Skin of body (tissue), 2 donors: ENCODE results near the gene CDKN3. TPM values are rescaled to one million over a fixed set of nuclear protein-coding genes. Genes with fewer than 3 reads are reported as not detected.

Experiments used
- DNase-seq: peaks from one replicate; lab custom pipeline; 2025; lab: John Stamatoyannopoulos, UW
- total RNA-seq: library from RNA; depleted of rRNA; stranded (reverse); fragments of >200 nt; gene quantifications from one replicate; pipeline ENCODE4 v1.2.3, GENCODE V29; 2014

Gene CDKN3, protein sequence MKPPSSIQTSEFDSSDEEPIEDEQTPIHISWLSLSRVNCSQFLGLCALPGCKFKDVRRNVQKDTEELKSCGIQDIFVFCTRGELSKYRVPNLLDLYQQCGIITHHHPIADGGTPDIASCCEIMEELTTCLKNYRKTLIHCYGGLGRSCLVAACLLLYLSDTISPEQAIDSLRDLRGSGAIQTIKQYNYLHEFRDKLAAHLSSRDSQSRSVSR
- 13.3 TPM for total RNA-seq

DNA sequence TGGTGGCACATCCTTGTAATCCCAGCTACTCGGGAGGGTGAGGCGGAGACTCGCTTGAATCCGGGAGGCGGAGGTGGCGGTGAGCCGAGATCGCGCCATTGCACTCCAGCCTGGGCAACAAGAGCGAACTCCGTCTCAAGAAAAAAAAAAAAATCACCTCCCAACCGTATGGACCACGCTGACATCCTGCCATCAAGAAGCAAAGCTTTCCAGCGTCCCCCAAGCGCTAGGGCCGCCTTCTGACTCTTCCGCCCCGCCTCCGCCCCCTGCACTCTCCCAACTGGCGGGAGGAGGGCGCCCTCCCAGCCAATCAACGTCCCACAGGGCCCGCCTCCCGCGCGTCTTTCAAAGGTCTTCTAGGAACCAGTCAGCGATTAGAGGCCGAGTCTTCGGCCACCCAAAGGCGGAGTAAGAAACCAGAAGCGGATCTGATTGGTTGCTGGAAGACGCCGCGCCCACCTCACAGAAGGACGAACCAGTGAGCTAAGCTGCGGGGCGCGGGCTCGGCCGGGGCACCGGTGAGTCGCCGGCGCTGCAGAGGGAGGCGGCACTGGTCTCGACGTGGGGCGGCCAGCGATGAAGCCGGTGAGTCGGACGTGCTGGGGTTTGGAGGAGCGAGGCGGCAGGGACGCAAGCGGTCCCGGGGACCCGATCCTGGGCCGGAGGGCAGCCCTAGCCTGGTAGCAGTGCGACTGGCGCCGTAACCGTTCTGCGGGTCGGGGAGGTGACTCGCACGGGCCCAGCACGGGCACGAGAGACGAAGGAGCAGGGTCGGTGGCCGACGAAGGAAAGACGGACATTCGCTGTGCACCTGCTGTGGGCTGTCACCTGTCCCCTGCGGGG lies at the start of gene CDKN3:
TSS of gene CDKN3 (plus strand) at position 515 of the 843 bp plus-strand sequence. CDS start at position 577, 62 bp downstream.
- DNase-seq, result peak; percentile 98

DNA sequence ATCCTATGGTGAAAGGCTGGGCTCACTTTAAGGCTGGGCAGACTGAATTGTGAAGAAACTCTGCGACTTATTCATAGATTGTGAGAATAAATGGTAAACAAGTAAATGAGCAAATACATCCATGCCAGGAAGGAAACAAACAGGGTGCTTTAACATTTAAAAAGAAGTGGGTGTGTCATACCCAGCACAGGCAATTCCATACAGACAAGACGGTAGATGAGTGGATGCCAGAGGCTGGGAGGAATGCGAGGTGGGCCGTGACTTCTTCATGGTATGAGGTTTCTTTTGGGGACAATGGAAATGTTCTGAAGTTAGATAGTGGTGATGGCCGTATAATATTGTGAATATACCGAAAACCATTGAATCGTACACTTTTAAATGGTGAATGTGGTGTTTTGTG lies 49.8 kb upstream of the CDKN3 start:
- DNase-seq, result no peak

DNA sequence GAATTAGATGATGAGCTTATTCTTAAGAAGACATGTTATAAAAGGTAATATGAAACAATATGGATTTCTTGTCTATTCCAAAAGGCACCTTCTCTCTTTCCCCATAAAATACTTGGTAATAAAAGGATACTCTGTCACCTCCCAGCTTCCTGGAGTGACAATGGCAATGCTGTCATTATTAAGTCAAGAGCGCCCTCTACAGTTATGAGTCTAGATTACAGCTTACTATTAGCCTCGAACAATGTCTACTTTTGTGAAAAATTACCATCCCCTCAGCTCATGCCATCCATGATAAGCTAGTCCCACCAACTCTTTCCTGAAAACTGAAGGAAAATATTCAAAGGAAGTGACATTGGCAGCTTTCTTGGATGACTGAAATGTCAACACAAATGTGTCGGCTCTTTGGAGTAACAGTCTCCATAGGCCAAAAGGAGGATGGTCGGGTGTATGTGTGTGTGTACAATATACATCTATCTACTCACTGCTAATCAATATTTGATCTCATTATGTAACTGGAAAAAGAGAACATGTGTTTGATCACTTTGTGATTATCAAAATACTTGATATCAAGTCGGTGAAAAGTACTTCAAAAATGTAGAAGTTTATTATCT lies 48.7 kb upstream of the CDKN3 start:
- peak; percentile 34 for DNase-seq

DNA sequence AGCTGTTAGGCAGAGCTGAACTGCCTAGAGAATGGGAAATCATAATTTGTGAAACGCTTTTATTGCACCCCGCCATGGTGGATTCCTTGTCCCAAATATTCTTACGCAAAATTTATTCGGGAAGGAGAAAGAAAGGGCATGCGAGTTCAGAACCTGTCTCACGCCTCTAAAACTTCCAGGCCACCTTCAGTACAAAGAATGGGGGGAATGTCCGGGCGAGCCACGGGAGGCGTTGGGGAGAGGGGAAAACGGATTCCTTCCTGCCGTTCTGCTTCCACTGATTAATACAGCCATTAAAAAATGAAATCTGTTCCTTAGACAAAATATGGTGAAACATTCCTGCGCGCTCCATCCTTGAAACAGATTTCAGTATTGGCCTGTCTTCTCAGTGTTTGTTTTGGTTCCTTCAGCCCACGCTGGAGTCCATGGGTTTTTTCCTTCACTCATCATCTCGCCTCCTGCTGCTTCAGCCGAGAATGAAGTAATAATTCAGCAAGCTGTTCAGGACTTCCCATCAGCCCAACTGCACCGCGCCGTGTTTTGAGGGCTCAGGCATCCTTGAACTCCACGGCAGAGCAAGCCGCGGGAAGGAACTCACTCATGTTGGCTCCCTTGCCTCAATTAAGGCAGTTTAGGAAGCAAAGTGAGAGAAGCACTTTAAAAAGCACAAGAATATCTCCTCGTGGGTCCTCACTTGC lies 47.7 kb upstream of the CDKN3 start:
- DNase-seq, result no peak

DNA sequence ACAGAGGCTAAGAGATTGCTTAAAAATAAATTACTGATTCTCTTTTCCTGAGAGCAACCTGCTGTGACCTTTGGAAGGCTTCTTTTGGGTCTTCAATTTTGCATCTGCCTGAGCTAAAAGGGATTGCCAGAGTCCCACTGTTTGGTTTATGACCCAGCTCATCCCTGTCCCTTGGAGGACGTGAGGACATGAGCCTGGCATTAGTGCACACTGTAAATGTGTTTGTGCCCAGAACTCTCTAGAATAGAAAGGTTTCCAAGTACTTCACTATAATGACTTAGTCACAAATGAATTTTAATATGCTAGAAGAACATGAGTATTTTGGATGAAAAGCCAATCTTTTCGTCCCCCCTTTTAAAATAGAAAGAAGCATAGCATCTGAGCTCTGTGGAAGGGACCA lies 47.1 kb upstream of the CDKN3 start:
- no peak for DNase-seq

DNA sequence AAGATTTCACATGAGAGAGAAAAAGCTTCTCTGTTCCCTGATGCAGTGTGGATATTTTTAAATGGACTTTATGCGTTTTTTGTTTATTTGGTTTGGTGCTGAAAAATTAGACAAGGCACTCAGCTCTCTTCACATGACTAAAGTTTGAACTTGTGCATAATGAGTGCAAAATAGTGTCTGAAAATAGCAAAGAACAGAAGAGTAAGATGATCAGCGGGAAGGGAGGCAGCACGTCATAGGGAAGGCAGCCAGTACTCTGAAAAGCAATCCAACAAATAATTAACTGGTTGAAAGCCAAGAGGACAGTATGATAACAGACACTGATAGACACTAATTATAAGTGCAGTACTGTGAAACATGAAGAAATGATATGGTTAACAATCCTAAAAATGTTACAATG lies 46.6 kb upstream of the CDKN3 start:
- peak; percentile 43 for DNase-seq

DNA sequence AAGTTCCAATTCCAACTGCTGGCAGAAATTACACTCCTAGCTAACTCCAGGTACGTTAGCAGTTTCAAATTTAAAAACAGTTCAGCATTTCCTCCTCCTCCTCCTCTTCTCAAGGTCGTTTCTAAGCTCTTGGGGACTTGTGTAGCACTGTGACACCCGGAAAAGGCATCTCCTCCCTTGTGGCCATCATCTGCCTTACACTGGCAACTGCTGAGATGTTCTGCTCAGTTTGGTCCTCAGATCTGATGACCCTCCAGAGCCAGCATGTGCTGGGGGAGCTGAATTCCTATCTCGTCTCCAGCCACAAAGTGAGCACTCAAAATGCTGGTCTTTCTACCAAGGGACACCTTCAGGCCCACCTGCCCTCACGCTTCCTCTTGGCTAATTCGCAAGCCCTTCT lies 43.5 kb upstream of the CDKN3 start:
- no peak for DNase-seq

DNA sequence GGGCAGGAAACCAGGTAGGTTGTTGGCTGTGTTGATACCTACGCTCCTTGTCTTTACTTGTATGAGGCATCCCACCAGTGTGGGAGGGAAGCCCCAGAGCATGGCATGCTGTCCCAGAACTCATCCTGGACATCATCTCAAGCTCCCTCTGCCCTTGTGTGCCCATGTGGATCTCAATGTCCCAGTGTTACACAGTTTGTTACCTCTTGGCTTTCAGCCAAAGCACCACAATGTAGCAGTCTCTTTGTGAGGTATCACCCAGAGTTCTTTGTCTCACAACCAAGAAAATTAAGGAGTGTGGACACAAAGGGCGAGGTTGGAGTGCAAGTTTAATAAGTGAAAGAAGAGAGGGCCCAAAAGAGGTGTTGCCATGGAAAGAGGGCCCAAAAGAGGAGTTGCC lies 43.1 kb upstream of the CDKN3 start:
- no peak for DNase-seq

DNA sequence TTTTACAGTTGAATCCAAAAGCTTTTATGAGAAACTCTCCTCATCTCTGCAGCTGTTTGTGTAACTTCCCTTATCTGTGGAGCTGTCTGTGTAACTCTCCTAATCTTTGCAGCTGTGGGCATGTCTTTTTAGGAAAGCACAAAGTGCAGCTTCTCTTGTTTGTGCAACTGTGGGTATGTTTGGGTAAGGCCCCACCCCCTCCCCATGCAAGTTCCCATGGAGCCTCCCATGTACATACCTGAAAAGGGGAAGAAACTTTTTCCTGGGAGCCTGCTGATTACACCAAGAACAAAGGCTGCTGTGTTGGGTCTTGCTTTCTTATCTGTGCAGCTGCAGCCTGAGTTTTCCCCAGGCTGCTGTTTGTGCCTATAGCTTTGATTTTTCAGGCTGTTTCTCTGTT lies 42.7 kb upstream of the CDKN3 start:
- no peak for DNase-seq

DNA sequence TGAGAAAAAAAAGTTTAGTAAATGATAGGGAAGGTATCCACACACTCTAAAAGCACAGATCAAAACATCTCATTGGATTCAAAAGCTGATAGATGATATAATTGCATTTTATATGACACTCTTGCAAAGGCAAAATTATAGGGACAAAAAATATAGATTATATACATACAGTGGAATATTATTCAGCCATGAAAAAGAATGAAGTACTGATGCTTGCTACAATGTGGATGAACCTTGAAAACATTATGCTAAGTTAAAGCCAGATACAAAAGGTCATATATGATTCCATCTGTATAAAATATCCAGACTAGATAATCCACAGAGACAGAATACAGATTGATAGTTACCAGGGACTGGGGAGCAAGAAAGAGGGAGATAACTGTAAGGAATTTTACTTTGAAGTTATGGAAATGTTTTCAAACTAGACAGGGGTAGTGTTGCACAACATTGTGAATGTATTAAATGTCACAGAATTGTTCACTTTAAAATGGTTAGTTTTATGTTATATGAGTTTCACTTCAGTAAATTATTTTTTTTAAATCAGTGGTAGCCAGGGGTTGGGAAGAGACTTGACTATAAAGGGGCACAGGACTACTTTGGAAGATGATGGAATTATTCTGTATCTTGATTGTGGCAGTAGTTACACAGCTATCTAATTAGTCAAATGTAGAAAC lies 41.7 kb upstream of the CDKN3 start:
- DNase-seq, result no peak

DNA sequence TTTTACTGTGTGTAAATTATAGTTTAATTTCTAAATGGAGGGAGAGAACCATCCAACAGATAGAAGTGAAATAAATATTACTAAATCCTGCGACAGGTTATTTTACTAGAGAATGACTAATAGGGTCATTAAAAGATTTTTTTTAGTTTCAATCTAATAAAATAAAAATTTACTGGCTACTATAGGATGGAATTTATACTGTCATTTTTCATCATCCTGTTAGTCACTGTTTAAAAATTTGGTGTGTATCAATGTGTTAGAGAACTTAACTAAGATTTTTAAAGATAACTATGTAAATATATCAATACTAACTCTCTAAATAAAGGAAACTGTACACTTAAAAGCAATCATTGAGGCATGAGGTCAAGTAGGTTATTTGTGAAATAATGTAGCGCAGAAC lies 41.1 kb upstream of the CDKN3 start:
- DNase-seq, result no peak

DNA sequence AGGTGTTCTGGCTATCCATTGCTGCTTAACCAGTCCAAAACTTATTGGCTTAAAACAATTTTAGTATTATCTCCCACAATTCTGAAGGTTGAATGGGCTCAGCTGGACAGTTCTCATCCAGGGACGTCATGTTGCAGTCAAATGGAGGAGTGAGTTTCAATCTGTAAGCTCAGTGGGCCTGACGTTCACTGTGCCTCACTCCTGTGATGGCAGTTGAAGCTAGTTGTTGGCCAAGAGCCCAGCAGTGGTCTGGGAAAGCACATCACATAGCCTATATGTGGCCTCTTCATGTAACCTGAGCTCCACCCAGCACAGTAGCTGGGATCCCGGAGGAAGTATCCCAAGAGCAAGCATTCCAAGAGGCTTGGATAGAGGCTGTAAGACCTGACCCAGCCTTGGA lies 40.6 kb upstream of the CDKN3 start:
- no peak for DNase-seq

DNA sequence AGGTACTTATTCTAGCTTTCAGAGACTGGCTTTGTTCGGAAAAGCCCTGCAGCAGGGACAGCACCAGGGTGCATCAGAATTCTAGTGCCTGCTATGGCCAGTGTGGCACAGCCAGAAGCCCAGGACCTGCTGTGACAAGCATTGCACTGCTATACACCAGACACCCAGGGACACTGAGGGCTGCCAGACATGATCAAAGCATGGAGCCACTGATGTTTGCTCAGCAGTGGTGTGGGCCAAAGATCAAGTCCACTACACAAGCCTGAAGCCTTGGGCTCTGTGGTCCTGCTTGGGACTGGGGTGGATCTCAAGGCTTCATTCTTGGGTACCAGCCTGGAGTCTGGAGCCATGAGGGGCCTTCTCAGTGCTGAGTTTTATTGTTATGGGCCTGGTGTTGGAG lies 36.1 kb upstream of the CDKN3 start:
- DNase-seq, result no peak

DNA sequence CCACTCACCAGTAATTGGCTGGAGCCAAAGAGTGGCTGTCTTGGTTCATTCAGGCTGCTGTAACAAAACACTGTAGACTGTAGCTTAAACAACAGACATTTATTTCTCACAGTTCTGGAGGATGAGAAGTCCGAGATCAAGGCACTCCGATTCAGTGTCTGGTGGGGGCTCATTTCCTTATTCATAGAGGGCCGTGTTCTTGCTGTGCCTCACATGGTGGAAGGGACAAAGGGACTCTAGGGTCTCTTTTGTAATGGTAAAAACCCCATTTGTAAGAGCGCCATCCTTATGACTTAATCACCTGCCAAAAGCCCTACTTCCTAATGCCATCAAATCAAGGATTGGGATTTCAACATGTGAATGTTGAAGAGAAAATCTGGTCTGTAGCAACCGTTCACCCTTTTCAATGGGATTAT lies 34.7 kb upstream of the CDKN3 start:
- DNase-seq, result no peak

DNA sequence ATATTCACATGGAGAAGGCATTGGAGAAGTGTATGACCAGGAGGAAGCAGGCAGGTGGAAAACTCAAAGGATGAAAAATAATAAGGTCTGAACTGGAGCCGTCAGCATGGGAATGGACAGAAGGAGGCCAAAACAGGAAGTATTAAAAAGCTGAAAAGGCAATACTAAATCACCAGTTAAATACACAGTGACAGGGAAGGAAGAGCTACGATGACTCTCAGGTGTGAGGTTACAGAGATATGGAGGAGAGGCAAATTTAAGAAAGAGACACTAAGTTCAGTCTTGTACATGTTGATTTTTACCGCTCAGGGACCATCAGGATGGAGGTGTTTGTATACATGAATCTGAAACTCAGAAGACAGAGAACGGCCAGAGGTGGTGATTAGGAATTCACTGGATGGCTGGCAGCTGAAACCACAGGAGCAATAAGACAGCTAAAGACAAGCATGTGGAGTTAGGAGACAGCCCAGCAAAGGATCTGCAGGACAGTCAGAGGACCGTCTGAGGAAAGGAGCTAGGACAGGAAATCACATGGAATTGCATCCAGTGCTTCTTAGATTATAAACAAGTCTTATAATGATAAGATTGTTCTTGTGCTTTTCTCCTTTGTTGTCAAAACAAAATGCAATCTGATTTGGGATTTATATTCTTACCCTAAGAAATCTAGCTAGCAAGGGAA lies 33.9 kb upstream of the CDKN3 start:
- DNase-seq, result no peak

DNA sequence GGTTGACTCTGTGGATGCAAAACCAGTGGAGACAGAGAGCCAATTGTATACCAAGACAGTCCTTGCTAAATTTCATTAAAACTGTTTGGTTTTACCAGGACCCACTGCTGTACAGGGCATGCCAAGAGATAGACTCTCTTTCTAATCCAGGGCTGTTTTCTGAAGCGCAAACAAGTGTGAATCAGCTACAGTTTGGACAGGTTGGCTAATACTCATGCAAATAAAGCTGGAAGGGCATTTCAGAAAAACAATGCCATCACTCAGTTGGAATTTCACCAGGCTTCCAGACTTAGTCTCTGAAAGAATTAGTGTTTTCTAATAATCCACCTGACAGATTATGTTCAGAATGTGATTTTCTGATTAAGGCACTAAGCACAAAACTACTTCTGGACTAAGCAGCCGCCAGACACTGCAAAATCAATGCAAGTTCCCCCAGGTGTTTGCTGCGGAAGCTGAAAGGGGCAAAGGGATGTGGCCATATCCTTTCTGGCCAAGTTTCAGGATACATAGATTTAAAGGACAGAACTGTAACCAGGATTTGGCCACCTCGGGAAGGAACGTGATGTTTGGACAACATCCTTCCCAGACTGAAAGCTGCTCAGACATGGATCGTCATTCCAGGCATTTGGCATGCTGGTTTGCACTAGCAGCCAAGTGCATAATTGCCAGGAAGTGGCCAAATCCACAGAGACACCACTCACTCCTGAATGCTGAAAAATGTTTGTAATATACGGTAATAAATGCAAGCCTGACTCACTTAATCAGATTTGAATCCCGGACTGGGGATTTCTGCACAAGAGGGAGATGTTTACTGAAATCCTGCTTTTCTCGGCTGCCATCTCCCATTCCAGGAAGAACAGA lies 32.0 kb upstream of the CDKN3 start:
- DNase-seq, result peak; percentile 65

DNA sequence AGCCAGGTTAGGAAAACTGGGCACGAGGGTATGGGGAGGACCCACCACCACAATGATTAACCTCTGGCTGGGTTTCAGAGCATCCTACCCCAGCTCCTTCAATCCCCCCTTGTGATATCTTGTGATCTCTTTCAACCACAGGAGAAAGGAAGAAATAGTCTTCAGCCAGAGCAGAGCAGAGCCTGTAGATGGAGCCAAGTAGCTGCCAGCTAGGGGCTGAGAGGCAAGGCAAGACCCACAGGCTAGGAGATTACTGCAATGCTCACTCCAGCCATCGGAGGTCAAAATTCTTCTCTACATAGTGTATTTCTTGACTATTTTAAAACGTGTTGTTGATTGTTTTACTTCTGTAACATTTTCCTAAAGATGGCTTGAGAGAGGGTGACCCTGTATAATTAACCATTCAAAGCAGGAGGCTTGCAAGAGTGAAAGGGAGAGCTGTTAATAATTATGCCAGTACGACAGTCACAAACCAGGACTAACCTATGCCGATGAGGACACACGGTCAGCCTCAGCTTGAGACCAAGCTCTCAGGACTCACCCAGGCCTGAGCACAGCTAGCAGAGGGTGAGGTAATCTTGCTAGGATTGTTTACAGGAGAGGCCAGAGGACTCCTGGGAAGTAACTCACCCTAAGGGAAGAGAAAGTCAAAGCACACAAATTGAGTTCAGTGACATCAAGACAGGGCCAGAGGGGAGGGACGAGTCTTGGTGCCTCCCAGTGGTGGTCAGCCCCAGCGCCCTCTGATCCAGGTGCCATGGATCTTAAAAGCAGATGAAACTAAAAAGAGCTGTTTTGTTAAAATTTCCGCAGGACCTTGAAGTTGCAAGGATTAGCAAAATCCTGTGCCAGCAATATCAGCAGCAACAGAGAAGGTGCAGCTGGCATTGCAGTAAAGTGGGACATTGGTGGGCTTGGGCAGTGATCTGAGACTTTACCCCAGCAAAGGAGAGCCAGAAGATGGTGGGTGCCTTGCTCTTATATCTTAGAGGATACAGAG lies 29.8 kb upstream of the CDKN3 start:
- no peak for DNase-seq

DNA sequence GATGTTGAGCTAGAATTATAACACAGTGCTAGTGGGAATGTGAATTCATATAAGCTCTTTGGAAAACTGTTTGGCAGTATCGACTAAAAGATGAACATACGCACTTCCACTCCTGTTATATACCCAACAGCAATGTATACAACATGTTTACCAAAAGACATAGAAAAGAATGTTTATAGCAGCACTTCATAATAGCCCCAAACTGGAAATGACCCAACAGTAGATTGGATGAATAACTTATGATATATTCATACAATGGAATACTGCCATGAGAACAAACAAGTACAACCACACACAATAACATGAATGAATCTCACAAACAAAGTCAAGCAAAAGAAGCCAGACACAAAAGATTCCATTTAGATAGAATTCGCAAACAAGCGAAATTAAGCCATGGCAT lies 28.5 kb upstream of the CDKN3 start:
- no peak for DNase-seq

DNA sequence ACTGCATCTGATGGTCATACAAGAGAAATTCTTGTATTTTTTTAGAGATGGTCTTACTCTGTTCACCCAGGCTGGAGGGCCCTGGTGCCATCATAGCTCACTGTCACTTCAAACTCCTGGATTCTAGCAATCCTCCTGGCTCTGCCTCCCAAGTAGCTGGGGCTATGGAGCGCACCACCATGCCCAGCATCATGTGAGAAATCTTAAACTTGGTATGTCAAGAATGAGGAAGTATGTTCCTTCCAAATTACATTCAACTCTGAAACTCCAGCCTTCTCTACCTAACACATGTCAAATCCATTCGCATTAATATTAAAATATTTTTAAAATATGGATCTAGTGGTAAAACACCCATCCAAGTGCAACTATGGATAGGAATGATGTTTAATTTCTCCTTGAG lies 27.5 kb upstream of the CDKN3 start:
- DNase-seq, result no peak
